ENCODE data around the gene CRLF1. TPM values are rescaled to one million over a fixed set of nuclear protein-coding genes. Genes with fewer than 3 reads are reported as not detected.
A peak's percentile ranks its signal among the peaks of the same experiment; 100 is the strongest.

The CRLF1 gene
- total RNA-seq, 1 experiment from 2014 or later: 16.2 TPM

DNA sequence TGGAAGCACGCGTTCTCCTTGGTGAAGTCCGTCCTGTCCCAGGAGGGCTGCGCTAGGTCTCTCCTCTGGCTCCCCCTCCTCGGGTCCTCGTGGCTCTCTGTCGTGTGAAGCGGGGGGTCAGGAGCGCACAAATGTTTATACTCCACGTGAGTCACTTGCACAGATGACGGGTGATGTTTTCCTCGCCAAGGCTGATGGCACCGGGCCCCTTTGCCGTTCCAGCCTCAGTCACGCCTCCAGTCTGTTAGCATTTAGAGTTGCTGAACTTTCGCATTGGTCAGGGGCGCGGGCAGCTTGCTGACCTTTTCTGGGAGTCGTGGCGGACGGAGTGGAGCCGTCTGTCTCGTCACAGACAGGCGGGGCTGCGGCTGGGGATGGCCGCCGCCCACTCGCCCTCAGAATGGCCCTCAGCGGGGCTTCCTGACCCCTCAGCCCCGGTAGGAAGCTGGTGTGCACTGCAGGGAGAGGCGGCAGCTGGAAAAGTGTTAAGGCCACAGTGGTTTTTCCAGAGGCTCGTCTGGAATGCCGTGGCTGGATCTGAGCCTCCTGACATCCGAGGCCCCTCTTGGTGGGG, 44.0 kb upstream of the CRLF1 start:
- Histone ChIP-seq H4K20me1 (ENCODE audit: control insufficient read depth, insufficient read depth, insufficient read length) (no peaks in the 10 kb centered on the region), H3K4me2 (ENCODE audit: insufficient read depth, insufficient read length, low read length) (no peak overlapping the region)

More for the DNA sequence above, 44.0 kb upstream of the CRLF1 start:
- H4K5ac ChIP-seq (ENCODE audit: insufficient read length, low read depth, low read length): no peak overlapping the region
- H3K36me3 Mint-ChIP-seq (ENCODE audit: insufficient read depth in 1 of 3, low read depth in 3 of 3): peaks cover 0 to 3% (median 2%) of the 10 kb centered on the region in 3 experiments; a peak in 2 of 7 replicates
- no peak overlapping the region for H2BK20ac ChIP-seq (ENCODE audit: low read depth, low read length, poor library complexity, severe bottlenecking)
- no peaks in the 10 kb centered on the region; the same call in 1 of the 2 replicates for H3K4me1 ChIP-seq (ENCODE audit: insufficient read depth, low read length)
- no peak overlapping the region for H3K4me3 Mint-ChIP-seq
- no peak overlapping the region for H3K23ac ChIP-seq (ENCODE audit: insufficient read length, low read depth, low read length)
- peaks cover 27 to 40% of the 10 kb centered on the region in 2 experiments for H3K4me1 Mint-ChIP-seq
- H3K9ac ChIP-seq (ENCODE audit: extremely low read depth, insufficient read length, low read length): no peak overlapping the region
- H3K79me2 ChIP-seq (ENCODE audit: insufficient read depth, low read length): no peaks in the 10 kb centered on the region
- H3K18ac ChIP-seq (ENCODE audit: insufficient read length, low read depth, low read length): no peak overlapping the region
- no peak overlapping the region for H2BK120ac ChIP-seq (ENCODE audit: low read depth, low read length, poor library complexity, severe bottlenecking)
- DNase-seq: no peak
- no peak overlapping the region for H4K91ac ChIP-seq (ENCODE audit: insufficient read length, low read depth, low read length)
- TF ChIP-seq, protein P1, sequence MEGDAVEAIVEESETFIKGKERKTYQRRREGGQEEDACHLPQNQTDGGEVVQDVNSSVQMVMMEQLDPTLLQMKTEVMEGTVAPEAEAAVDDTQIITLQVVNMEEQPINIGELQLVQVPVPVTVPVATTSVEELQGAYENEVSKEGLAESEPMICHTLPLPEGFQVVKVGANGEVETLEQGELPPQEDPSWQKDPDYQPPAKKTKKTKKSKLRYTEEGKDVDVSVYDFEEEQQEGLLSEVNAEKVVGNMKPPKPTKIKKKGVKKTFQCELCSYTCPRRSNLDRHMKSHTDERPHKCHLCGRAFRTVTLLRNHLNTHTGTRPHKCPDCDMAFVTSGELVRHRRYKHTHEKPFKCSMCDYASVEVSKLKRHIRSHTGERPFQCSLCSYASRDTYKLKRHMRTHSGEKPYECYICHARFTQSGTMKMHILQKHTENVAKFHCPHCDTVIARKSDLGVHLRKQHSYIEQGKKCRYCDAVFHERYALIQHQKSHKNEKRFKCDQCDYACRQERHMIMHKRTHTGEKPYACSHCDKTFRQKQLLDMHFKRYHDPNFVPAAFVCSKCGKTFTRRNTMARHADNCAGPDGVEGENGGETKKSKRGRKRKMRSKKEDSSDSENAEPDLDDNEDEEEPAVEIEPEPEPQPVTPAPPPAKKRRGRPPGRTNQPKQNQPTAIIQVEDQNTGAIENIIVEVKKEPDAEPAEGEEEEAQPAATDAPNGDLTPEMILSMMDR (conservative IDR thresholded peaks at IDR 0.05): no peak
- H3K27me3 ChIP-seq (ENCODE audit: insufficient read depth, low read length): no peaks in the 10 kb centered on the region
- no peak overlapping the region for H3K4ac ChIP-seq (ENCODE audit: low read depth, low read length)
- H4K8ac ChIP-seq (replicated peaks; ENCODE audit: insufficient read length, low read depth, low read length): no peak overlapping the region
- H2BK15ac ChIP-seq (ENCODE audit: low read depth, low read length): no peak overlapping the region
- no peaks in the 10 kb centered on the region for H3K9me3 ChIP-seq (ENCODE audit: control insufficient read depth, low read depth, low read length)
- H3K23me2 ChIP-seq (ENCODE audit: insufficient read length, low read depth, low read length, poor library complexity, severe bottlenecking): no peaks in the 10 kb centered on the region
- H3K56ac ChIP-seq (ENCODE audit: insufficient read length, low read depth, low read length): no peak overlapping the region
- WGBS (ENCODE audit: extremely low coverage, insufficient read length, low lambda C conversion rate): no CpG with 5 or more reads among the region's 34 CpGs
- no peak overlapping the region for H2AK5ac ChIP-seq (ENCODE audit: insufficient read length, low read length)
- H2AFZ ChIP-seq (ENCODE audit: low read length): no peak overlapping the region
- H3K27me3 Mint-ChIP-seq (ENCODE audit: low read depth): peaks cover 2% of the 10 kb centered on the region
- H3K79me1 ChIP-seq (ENCODE audit: insufficient read depth, low read depth, low read length, poor library complexity, severe bottlenecking): no peaks in the 10 kb centered on the region
- H2BK5ac ChIP-seq (ENCODE audit: insufficient read length, low read length): no peak overlapping the region
- H3T11ph ChIP-seq (ENCODE audit: low read length): no peak overlapping the region
- H3K9me3 Mint-ChIP-seq: no peaks in the 10 kb centered on the region
- no peak overlapping the region for H3K14ac ChIP-seq (ENCODE audit: insufficient read depth, low read length)
- H2BK12ac ChIP-seq (ENCODE audit: insufficient read length, low read depth, low read length): no peak overlapping the region
- peak overlapping the region in 1 of 3 experiments; percentile 59; a peak in 2 of 7 replicates for H3K27ac Mint-ChIP-seq
- H3K27ac ChIP-seq (ENCODE audit: insufficient read length, low read depth, low read length): no peak overlapping the region

All from H9 (cell line).